Mucosa of gallbladder (tissue), 1 donor: Measurements from ENCODE around the gene MCCC1. TPM values are rescaled to one million over a fixed set of nuclear protein-coding genes. Genes with fewer than 3 reads are reported as not detected.
A peak's percentile ranks its signal among the peaks of the same experiment; 100 is the strongest.

ENCODE experiments used
- DNase-seq: peaks from one replicate; pipeline ENCODE4 v3.0.0-alpha.2; 2020; ENCODE audit warnings: low spot score
- total RNA-seq: library from RNA; stranded (reverse); gene quantifications from one replicate; pipeline ENCODE4 v1.2.1, GENCODE V29; 2021
- donor health status: DM: no; HTN: no; CAD: no.

MCCC1 gene
- total RNA-seq, 1 donor from 2014 or later = 46.4 TPM

DNA sequence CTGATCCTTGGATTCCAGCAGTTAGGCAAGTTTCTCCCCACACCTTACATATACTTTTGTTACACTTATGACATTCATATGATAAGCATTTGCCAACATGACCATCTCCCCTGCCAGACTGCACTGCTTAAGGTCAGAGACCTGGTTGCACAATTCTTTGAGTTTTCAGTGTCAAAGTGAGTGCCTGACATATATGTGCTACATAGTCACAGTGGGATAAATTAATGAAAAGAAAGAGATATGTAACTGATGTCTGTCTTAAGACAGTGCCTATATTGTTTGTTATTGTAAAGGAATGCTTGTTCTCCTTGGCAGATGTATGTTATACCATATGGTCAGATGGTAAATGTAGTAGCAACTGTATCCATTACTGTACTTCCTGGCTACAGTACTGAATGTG is 115.4 kb downstream of the MCCC1 start:
- DNase-seq = no peak

- no peak for DNase-seq
Measured at GRCh38 chr3:182981038-182981380, 118.3 kb downstream of the MCCC1 start.

DNA sequence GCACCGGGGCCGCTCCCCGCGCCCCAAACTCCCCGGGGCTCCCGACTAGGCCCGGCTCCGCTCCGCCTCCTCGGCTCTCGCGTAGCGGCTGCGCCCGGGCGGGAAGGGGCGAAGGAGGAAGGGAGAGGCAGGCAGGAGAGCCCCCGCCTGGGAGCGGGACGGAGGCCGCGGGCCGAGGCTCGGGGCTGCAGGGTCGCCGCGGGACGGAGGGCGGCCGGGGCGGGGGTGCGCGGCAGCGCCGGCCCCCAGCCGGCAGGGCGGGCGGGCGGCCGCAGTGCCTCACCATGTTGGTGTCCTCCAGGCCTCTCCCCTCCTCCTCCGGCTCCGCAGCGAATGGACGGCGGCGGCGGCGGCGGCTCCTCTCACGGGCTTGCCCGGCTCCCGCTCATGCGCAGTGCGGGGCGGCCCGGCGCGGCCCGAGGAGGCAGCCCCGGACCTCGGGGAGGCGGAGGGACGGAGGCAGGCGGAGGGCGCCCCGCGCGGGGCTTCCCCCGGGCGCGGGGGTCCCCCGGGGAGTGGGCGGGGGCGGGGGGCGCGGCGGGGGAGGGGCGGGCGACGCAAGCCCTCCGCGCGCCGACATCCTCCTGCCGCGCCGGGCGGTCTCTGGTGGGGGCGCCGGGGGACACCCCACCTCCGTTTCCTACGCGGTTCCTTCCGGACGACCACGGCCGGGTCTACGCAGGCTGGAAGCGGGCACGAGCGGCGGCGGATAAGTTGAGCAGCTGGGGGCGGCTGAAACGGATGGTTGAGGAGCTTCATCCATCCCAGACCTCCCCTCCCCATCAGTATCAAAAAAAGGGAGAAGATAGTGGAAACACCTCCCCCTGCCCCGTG is 118.9 kb downstream of the MCCC1 start, which contains the start of gene DCUN1D1:
Gene DCUN1D1 (minus strand): TSS at position 335 of the 834 bp plus-strand sequence. CDS start 49 bp downstream, at position 286.
- peak; percentile 87 for DNase-seq

DNA sequence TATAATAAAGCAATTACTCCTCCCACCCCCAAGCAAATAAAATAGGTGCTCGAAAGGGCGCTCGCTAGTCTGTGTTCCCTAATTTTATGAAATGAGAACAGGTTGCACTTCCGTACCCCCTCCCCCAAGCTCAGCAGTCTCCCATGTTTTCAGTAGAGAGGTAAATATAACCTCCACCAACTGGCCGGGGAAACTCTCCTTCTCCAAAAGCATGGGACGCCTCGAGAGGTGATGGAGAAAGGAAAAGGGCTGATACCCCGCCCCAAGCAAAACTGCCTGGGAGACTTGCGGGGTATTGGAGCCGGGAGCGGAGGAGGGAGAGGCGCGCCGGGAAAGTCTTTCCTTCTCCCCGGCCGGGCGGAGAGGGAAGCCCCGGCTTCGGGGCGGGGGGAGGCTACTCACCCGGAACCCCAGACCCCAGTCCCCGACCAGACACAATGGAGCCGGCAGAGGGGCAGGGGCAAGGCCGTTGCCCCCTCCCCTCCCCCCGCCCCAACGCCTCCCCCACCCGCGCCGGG is 119.6 kb downstream of the MCCC1 start:
- no peak for DNase-seq

- no peak for DNase-seq
Measured at GRCh38 chr3:182979103-182979673, 120.1 kb downstream of the MCCC1 start.

DNA sequence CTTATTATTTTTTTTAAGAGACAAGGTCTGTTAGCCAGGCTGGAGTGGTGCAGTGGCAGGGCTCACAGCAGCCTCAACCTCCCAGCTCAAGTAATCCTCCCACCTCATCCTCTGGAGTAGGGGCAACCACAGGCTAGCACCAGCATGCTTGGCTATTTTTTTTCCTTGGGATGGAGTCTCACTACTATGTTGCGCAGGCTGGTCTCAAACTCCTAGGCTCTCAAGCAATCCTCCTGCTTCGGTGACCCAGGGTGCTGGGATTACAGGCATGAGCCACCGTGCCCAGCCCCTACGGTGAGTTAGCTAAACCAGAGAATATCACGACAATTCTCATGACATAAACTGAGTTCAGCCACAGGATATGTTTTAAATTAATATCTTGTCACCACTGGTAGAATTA is 120.9 kb downstream of the MCCC1 start:
- no peak for DNase-seq

DNA sequence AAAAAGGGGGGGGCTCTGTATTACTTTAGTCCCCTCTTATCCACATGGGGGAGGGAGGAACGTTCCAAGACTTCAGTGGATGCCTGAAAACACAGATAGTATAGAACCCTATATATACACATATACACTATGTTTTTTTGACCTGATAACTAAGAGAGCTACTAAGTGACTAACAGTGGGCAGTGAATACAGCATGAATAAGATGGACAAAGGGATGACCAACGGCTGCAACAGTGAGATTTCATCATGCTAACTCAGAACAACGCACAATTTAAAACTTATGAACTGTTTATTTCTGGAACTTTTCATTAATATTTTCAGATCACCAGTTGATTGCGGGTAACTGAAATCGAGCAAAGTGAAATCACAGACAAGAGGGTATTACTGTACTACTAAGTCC is 126.2 kb downstream of the MCCC1 start:
- DNase-seq = no peak

- DNase-seq = no peak
Measured at GRCh38 chr3:182972387-182972786, 126.9 kb downstream of the MCCC1 start.

DNA sequence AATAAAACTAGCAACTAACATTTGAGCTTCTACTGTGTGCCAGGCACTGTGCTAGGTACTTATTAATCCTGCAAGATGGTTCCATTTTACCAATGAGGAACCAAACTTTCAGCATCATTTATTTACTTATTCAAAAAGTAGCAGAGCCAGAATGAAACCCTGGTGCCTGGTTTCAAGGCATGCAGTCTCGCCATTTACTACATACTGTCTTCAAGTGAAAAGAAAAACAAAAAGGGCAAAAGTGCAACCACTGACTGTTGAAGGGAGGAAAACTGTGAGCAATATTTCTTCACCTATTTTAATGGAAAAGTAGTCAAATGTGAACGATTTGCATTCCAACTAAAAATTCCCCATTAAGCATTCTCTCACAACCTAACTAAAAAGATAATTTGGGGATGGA is 127.7 kb downstream of the MCCC1 start:
- no peak for DNase-seq

DNA sequence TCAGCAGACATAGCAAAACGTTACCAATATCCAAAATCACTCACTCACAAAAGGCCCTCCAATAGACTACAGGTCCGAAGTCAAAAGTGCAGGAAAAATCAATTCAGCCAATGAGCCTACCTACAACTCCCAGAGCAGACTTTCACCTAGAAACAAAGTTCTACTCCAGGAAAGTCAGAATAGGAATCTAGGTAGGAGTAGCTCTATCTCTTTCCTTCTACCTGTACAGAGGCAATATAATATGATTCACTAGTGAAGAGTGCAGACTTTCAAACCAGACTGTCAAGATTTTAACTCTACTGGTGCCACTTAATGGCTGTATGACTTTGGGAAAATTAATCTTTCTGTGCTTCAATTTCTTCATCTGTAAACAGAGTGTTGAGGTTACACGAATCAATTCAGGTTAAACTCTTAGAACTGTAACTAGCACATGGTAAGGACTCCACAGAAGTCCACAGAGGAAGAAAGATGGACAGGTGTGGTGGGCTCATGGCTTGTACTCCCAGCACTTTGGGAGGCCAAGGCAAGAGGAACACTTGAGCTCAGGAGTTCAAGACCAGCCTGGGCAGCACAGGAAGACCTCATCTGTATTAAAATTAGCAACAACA is 128.4 kb downstream of the MCCC1 start:
- peak; percentile 33 for DNase-seq

GRCh38 chr3:182969853-182970252 is 129.4 kb downstream of the MCCC1 start:
- no peak for DNase-seq

- DNase-seq = no peak
Measured at GRCh38 chr3:182969277-182969676, 130.0 kb downstream of the MCCC1 start.

DNA sequence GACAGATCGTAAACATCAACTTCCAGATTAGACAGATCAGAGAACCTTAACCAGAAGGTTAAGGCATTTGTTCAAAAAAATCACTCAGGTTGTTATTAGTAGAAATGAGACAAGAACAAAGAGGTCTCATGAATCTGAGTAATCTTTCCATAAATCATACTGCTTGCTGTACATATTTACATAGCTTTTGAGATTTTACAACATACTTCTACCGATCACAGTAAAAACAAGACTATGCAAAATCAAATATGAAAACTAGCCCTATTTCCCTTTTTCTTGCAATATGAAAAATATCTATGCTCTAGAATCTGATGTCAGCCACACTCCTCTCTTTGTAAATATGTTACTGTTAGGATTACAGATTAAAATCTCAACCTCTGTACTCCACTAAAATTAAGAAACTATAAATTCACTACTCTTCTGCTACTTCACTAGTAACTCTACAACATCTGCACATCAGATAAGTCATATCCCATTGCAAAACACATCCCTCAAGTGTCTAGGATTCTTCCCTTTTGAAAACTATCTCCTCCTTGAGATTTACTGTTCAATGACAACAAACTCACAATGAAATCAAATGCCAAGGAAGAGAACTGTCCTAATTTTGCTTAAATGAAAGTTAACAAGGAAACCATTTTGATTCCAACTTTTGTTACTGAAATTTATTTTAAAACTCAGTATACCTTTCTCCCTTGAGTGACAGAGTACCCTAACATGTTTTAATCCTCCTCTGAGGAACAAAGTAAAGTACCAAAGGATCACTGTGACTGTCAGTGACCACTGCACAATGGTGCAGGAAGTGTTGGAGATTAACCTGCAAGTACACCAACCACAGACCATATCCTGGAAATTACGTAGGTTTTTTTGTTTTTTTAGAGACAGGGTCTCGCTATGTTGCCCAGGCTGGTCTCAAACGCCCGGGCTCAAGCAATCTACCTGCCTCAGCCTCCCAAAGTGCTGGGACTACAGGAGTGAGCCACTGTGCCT is 131.8 kb downstream of the MCCC1 start:
- DNase-seq = no peak

GRCh38 chr3:182965861-182966366 is 133.4 kb downstream of the MCCC1 start:
- no peak for DNase-seq

Other genes starting within 250 kb of the MCCC1 start
- 45.8 TPM for gene DCUN1D1, start 119.0 kb downstream of the MCCC1 start, total RNA-seq
- gene LAMP3, start 63.2 kb upstream of the MCCC1 start, total RNA-seq = 0.29 TPM
- 27.1 TPM for gene B3GNT5, start 153.8 kb upstream of the MCCC1 start, total RNA-seq